ENCODE data around the gene OGG1.

Gene OGG1

DNA sequence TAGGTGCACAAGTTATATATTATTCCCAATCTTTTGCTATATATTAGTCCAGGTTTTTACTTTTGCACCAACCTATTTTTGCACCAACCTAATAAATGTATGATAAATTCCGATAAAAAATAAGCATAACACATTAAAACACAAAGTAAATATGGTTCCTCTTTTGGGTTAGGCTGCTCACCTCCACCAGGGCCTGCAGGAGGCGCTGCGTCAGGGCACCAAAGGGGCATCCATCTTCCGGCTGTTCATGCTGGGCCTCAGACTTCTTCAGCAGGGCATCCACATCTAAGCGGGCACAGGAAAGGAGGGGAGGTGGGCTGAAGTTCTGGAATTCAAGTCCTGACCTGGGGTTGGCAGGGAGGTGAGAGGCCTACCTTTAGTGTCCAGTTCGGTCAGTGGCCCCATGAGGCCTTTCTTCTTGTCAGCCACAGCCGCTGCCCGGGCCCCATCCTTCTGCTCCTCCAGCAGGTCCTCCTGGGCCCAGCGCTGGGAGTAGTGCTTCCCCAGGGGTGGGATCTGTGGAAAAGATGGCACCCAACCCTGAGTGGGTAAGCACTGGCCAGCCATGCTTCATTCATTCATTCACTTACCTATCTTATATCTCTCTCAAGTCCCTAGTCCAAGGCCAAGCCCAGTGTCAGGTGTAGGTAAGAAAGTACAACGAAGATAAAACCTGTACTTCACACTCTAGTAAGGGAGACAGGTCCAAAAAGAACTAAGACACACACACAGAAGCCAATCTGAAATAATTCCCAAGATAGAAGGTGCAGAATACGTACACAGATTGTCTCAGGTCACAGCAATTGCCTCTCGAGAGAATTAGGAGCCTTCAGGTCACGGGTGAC is 37.3 kb downstream of the OGG1 start:
- DNase-seq, result no peak

DNA sequence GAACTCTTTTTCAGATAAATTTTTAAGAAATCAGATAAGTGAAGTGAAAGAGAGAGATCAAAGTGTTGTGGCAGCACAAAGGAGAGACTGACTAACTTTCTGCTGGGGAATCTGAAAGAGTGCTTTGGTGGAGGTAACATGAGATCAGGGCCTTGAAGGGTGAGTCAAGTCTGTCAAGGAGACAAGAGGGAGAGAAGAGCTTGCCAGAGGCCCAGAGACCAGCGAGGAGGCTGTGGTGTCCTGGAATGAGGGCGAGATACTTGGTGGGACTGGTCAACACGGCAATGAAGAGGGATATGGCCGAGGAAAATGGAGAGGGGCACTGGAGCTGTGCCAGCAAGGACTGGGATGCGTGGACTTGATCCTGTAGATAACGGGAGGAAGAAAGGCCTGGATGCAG is 38.0 kb downstream of the OGG1 start:
- DNase-seq, result no peak

GRCh38 chr3:9791127-9791526 is 41.4 kb downstream of the OGG1 start:
- no peak for DNase-seq

- DNase-seq, result no peak
Observed at GRCh38 chr3:9791790-9792404, 42.1 kb downstream of the OGG1 start.

DNA sequence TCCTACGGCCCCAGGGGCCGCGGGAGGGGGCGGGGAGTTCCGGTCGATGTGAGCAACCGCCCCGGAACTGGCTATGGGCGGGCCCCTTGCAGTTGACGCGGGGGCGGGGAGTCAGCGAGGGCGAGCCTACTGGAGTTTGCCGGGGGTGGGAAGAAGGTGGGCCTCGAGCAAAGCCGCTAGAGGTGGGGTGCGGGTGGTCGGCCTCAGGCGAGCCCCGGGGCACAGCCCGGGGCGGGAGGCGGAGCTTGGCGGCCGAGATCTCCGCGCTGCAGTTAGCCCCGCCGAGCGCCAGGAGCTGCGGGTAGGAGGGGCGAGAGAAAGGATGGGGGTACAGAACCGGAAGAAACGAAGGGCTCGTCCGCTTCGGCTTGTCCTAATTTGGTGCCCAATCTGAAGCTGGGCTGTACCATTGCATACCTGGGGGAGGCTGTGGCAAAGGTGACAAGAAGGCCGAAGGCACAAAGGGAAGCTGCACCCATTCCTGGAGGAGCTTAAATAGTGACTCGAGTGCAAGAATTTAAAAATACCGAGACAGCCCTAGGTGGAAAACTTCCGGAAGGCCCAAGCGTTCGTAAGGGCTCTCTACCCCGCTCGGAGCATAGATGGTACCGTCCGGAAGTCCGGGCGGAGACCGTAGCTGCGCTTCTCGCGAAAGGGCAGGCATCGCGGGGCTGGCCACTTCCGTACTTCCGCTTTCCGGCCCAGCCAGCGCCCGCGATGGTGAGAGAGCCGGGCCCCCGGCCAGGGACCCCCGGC is 42.8 kb downstream of the OGG1 start, which contains the start of the genes ARPC4 and TADA3:
Gene ARPC4 (plus strand): TSS at position 678 of the 756 bp plus-strand sequence. CDS start 40 bp downstream, at position 718.
Gene TADA3 (minus strand): TSS at position 69 of the 756 bp plus-strand sequence. CDS start 1,007 bp downstream, outside the sequence.
- peak; percentile 89 to 94 for DNase-seq

- peak in 1 of 2 experiments; percentile 6 for DNase-seq
Observed at GRCh38 chr3:9793161-9793781, 43.5 kb downstream of the OGG1 start.

GRCh38 chr3:9794400-9794799 is 44.6 kb downstream of the OGG1 start:
- no peak for DNase-seq

DNA sequence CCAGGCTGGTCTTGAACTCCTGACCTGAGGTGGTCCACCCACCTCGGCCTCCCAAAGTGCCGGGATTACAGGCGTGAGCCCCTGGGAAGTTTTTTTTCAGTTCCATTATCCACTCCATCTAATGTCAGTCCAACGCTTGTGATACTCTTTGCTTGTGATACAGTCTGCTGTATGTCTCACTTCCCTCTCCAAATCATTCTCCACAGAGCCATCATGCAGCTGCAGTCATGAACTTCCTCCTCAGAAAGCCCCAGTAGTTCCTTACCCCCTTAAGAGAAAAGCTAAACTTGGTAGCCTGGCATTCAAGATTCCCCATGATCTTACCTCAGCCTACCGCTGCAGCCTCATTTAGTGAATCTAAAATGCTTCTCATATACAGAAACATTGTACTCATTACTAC is 45.5 kb downstream of the OGG1 start:
- no peak for DNase-seq

- DNase-seq, result no peak
Observed at GRCh38 chr3:9797196-9797945, 47.6 kb downstream of the OGG1 start.

DNA sequence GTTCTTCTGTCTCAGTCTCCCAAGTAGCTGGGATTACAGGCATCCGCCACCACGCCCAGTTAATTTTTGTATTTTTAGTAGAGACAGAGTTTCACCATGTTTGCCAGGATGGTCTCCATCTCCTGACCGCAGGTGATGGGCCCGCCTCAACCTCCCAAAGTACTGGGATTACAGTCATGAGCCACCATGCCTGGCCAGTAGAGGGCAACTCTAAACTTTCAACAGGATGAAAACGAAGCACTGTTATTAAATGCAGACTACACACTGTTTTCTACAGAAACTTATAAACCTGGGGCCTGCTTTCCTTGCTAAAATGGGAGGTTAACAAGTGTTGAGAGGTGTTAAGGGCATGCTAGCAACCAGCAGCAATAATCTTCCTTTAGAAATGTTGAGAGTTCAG is 50.8 kb downstream of the OGG1 start:
- peak in 1 of 2 experiments; percentile 11 for DNase-seq

- no peak for DNase-seq
Observed at GRCh38 chr3:9803494-9803893, 53.7 kb downstream of the OGG1 start.

GRCh38 chr3:9804996-9805395 is 55.2 kb downstream of the OGG1 start:
- no peak for DNase-seq

- DNase-seq, result no peak
Observed at GRCh38 chr3:9806137-9806536, 56.4 kb downstream of the OGG1 start.

Measured in SHP77 (cell line).